GM19438 (cell line): Measurements from ENCODE around the gene PPARG.

Experiments used
- ATAC-seq: cut with Tn5 transposase; IDR thresholded peaks from one replicate; pipeline ENCODE4 v1.9.1; 2021; ENCODE audit warnings: low read depth; ENCODE audit not compliant: unreplicated experiment

Gene PPARG

DNA sequence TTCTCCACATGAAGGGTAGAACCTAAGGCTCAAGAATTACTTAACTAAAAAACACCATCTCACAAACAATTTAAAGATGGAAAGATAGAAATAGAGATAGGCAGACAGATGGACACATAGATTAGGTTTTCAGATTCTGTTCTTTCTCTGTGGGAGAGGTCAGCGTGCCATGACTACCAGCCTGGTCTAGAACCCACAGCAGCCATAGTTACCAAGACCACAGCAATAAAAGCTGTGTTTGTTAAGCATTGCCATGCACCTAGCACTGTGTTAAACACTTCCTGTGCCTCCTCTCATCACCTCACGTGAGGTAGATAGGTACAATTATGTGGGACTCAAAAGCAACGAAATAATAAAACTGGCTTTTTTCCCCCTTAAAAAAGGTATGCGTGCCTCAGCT lies 112.3 kb downstream of the PPARG start:
- ATAC-seq: no peak

DNA sequence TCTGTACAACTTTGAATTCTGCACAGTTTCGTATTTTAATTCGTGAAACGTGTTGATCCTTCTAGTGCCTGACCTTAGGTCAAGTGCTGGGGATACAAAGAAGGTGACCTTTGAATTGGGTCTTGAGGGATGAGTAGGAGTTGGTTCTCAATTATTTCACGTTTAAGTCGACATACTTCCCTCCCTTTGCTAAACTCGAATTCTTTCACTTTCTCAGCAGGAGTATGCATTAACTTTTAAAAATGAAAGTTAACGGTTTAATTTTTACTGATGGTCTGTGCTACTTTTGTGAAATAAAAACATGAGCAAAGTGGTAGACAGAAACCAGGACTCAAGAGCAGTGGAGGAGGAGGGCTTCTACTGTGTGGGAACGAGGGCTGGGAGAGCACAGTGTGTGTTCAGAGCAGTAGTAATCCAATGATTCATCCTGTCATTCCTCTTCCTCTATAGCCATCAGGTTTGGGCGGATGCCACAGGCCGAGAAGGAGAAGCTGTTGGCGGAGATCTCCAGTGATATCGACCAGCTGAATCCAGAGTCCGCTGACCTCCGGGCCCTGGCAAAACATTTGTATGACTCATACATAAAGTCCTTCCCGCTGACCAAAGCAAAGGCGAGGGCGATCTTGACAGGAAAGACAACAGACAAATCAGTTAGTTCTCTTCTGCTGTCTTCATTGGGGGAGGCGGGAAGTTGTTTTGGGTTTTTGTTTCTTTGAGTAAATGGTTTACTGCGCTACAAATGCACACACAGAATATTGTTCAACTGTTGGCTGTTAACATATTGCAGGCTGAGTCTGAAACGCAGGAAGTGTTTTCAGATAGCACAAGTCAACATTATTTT lies 116.8 kb downstream of the PPARG start:
- ATAC-seq: no peak

DNA sequence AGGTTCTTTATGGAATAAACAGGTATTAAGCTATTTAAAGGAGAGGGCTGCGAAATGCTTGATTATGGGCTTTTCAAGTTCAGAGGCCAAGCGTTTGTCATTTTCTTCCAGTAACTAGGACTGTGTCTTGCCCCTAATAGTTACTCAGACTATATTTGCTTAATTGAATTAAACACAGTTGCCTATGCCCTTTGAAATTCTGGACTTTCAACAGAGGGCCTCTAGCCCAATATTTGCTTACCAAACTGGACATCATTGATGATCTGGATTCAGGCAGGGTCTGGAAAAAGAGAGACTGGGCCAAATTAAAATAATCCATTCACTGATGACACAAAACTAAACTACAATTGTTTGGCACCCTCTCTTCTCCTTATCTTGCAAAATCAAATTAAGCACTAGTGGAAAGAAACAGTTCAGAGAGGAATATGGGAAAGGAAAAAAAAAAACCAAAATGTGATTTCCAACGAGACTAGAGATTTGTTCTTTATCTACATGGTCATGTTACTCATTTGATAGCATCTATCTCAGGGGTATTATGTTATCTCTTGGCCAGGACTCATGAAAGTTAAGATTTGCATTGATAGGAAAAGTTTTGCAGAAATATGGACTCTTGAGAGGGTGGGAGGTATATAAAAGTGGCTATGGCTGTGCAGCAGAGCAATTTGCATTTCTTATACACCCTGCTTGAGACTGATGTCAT lies 120.3 kb downstream of the PPARG start:
- no peak for ATAC-seq

DNA sequence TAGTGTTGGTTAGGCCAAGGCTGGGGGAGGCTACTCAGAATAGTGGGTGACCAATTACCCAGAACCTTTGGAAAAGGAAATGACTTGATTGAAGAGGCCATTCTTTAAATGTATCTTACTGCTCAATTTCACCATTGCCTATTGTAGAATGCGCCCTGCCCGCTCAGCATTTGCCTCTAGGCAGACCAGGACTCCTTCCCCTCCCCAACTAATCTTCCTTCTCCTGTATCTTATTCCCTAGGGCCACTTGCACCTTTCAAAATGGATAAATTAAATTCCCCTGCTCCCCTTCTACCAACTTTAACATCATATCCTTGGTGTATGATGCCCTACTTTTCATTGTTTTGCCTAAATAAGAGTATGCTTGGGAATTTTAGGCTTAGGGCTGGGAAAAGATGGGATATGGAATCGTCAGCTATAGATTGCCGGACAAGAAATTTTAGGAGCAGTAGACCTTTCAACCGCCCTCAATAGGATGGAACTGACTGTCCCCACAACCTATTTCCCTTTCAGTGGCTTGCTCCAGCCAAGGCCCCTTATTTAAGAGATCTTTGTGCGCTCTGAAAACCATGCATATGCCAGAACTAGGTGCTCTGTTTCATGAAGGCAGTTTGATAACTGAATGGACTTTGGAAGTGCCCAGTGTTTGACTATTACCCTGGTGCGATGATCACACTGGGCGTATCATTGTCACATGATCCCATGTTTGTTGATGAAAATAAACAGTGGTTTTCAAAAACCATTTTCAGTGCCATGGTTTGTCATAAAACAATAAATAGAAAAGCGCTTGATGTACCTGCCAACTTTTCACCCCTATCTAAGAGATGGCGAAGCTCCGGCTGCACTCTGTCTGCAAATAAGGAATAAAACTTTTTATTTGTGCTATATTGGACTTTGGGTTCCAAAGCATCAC lies 121.1 kb downstream of the PPARG start:
- no peak for ATAC-seq

DNA sequence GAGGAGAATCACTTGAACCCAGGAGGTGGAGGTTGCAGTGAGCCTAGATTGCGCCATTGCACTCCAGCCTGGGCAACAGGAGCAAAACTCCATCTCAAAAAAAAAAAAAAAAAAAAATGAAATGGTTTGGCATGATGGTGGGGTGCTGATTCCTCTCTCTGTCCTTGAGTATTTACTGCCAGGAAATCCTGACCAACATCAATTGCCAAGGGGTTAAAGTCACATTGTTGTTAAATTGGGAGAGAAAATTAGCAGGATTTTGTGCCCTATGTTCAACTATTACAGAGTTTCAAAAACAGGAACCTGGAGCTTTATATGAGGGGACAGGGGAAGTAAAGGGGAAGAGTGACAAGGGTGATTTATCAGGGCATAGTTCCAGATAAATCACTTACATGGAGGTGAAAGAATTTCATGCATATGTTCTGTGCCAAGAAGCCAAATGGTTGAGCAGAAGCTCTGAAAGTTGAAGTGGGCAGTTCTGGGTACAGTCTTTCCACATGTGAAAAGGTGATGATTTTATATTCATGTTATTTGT lies 124.9 kb downstream of the PPARG start:
- ATAC-seq: no peak

DNA sequence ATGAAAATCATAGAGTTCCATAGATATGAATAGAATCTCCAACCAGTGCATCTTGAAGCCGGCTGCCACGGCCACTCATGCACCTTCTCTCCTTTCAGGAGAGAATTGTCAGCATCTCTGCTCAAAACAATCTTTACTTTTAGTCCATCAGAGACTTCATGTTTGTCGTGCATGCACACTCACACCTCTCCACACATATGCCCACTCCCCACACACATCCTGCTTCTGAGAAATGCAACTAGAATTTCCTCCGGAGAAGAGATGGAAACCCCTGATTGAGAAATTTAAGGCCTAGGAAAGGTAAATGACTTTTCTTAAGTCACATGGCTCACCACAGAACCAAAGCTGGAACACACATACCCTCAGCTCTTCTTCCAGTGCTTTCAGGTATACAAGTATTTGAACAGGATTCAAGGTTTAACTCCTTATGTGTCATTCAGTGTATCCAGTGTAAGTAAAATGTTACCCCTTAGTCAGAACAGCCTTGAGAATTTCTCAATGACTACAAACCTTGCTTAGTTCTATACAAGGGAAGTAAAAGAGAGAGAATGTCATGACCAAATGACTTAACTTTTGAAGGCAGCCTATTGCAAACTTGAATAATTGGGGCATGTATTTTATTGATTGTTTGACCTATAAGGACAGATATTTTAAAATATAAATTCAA lies 126.3 kb downstream of the PPARG start:
- ATAC-seq: no peak

DNA sequence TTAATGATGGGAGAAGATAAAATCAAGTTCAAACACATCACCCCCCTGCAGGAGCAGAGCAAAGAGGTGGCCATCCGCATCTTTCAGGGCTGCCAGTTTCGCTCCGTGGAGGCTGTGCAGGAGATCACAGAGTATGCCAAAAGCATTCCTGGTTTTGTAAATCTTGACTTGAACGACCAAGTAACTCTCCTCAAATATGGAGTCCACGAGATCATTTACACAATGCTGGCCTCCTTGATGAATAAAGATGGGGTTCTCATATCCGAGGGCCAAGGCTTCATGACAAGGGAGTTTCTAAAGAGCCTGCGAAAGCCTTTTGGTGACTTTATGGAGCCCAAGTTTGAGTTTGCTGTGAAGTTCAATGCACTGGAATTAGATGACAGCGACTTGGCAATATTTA lies 127.9 kb downstream of the PPARG start:
- no peak for ATAC-seq

DNA sequence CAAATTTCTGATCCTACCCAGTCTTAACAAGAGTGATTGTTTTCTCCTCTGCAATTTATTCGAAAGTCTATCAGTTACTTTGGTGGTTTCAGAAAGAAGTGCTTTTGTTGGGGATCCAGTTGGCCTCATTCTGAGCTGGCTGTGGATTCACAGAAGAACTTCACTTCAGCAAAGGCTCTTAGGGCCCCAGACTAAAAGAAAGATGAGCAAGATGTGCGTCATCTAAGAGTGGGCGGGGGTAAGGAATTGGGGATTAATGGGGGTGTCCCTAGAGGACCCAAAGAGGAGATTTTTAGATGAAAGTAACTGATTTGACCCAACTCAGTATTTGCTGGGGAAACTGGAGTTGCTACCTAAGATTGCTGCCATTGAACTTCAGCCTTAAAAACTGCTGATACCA lies 131.5 kb downstream of the PPARG start:
- no peak for ATAC-seq

DNA sequence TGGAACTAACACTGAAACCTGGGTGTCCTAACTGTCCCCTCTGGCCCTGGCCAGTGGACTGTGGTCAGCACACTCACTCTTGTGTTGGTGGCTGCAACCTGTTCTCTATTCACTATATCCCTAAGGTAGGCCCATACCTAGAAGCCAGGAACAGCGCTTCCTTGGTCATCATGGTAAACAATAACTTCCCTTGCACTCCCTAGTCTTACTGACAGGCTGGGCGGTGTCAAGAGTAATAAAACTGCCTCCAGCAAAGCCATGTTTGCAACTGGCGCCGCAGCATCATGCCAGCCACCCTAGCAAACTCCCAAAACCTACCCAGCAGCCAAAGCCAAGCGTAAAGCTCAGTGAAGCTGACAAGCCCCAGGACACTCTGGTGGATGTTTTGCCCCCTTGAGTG lies 132.3 kb downstream of the PPARG start:
- ATAC-seq: no peak

DNA sequence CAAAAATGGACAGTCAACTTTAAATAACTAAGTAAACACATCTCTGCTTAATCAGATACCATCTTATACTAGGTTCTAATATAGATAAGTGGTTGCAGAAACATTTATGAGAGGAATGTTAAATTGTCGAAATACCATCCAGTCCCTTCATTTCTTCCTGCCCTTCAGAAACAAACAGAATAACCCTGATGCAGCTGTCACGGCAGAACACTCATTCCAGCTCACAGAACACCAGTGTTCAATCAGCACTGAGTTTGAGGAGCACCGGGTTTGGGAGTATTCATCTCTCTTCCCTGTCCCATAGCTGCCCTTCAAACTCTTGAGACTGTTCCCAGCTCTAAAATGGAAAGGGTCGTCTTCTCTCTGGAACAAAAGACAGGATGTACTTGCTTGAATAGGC lies 134.3 kb downstream of the PPARG start:
- ATAC-seq: no peak

DNA sequence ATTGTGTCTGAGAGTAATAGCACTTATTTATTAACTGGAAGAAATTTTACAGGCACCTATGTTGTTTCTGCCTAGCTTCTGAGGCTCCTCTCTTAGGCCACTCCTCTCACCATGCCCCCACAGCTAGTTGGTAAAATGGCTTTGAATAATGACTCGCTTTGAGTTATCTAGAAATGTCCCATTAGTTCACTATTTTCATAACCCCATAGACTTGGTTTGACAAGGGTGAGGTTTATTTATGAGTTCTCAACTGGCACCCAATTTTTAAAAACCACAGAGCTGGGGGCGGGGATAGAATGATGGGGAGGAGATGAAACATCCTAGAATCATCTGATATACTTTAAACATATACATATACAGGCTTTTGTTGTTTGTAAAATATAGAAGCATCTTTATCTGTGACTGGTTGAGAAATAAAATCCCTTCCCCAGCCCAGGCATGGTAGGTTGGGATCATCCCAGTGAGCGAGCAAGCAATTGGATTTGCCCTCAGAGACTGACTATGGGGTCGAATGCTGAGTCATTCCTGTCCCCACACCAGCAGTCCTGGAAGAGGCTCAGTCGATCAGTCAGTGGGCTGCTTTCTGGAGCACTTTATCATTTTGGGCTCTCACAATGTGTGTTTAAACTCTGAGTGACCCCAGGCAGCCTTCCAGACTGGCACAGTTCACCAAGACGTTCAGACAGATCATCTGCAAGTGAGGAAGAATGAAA lies 135.2 kb downstream of the PPARG start:
- ATAC-seq: no peak

DNA sequence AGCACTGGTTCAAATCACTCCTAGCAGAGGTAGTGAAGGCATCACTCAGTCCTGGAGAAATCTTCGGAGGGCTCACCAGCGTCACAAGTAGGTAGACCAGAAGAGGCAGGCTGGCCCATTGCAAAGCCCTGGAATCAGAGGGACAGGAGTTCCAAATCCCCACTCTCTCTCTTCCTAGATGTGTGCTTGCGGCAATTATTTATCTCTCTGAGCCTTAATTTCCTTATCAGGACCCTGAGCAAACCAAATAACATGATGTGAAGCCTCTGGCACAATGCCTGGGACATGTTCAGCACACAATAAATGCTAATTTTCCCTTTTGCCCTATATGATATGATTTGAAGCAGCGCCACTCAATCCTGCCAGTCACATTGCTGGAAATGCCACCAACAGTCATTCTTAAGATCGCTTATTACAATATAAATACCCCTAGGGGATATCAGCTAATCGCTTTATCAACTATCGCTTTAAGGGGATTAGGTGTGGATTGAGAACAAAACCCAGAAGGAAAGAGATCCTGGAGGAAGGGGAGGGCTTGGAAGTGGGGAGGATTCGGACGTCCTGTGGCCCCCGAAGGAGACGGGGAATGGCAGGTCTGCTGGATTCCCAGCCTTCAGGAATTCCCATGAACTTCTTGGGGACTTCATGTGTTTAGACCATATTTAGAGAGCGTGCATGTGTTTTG lies 135.9 kb downstream of the PPARG start:
- ATAC-seq: no peak

DNA sequence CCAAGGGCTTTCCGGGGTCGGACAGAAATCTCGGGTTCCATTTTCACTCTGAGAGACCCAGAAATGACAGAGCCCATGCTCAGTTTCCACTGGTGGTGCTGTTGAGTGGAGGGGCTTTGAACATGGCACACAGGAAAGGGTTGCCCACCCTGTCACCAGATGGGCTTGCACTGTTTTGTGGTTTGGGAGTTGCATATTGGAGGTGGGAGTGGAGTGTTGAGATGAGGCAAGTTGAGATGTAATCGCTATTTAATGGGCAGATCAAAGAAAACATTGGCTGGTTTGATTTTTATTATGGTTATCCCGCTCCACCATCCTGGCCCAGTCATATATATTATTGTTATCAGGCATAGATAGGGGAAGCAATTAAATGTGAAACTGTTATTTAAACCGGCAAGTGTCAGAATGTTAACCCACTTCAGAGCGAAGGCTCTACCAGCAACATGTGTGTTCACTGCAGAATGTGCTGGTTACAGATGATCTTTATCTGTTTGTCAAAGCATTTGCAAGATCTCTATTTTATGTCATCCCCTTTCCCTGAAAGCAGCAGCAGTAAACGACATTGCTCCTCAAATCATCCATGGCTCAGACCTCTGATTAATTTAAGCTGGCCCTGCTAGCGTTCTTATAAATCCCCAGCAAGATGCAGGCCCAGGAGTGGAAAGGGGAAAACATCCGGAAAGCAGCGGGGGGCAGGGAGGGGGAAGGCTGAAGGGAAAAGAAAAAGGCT lies 137.1 kb downstream of the PPARG start:
- no peak for ATAC-seq

DNA sequence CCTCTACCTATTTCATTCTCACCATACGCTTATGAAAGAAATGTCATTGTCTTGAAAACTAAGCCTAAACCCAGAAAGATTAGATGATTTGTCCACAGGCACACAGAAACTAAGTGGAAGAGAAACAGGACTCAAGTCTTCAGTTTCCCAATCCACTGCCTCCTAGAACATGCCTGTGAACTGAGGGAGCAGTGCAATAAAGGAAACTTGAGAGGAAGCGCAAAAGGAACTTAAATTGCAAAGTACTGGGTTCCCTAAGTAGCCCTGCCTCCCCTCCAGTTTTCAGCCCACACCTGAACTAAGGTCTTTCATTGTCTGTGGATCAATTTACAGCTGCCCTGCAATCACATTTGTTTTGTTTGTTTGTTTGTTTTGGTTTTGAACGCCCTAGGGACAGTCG lies 138.7 kb downstream of the PPARG start:
- ATAC-seq: no peak

DNA sequence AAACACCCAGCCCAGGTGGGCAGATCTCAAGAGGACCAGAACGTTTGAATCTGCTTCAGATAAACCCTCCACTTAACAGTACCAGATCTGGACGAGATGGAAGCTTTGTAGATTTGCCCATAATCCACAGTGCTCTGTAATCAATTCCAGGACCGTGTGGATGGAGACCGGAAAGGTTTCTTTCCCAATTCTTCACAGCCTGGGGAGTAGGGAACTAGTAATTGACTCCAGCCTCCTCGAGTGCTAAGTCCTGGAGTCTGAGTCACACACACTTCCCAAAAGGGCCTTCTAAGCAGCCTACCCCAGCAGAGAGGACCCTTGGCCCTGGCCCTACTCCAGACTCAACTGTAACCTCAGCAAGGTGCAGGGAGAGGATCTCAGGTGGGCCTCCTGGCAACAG lies 139.3 kb downstream of the PPARG start:
- ATAC-seq: no peak

DNA sequence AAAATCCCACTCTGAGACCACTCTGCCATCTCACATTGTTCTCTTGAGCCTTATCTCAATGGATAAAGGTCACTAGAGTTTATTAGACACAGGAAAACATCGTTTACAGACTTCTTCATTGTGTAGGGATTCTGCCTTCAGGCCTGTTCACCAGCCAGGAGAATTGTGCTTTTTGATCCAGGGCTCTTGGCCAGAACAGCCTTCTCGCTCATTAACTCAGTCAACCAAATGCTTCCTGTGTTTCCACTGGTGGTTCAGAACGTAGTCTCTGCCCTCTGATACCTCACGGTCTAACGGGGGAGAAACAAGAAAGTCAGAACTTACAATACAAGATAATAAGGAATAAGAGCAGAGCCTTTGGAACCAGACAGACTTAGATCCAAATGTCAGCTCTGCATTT lies 141.2 kb downstream of the PPARG start:
- no peak for ATAC-seq

DNA sequence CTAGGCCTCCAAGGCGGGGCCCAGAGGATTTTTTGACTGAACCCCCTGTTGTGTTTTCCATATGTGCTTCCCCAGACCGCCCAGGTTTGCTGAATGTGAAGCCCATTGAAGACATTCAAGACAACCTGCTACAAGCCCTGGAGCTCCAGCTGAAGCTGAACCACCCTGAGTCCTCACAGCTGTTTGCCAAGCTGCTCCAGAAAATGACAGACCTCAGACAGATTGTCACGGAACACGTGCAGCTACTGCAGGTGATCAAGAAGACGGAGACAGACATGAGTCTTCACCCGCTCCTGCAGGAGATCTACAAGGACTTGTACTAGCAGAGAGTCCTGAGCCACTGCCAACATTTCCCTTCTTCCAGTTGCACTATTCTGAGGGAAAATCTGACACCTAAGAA lies 145.0 kb downstream of the PPARG start:
- no peak for ATAC-seq

DNA sequence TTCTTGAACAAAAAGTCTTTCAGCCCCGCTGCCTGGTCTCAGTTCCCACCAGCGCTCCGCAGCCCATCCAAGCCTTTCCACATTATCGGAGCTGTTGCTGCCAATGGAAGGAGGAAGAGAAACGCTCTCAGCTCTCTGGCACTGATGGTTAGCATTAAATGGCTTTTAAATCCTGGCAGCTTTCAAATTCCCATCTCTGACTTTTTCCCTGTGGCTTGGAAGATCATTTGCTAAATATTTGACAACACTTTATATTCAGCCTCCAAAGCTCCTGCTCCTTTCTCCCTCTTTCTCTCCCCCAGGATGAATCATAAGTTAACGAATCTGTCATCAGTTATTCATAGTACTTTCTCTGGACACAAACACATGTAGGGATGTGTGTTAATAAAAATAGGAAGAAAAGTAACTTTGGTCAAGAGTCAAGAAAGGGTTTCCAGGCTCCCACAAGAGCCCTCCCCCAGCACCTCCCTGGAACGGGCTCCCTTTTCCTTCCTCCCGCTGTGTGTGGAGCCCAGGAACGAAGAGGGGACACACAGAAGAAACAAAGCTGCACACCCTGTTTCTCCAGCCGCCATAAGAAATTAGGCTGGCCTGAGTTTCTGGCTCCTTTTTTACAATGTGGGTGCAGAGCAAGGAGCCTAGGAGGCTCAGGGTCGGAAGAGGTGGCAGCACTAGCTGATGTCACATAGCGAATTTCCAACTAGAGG lies 147.8 kb downstream of the PPARG start:
- ATAC-seq: no peak
